Measurements from ENCODE around the gene RHOB. TPM values are rescaled to one million over a fixed set of nuclear protein-coding genes. Genes with fewer than 3 reads are reported as not detected.

Gene RHOB
- polyA plus RNA-seq, 1 donor from 2014 or later = 205 TPM

DNA sequence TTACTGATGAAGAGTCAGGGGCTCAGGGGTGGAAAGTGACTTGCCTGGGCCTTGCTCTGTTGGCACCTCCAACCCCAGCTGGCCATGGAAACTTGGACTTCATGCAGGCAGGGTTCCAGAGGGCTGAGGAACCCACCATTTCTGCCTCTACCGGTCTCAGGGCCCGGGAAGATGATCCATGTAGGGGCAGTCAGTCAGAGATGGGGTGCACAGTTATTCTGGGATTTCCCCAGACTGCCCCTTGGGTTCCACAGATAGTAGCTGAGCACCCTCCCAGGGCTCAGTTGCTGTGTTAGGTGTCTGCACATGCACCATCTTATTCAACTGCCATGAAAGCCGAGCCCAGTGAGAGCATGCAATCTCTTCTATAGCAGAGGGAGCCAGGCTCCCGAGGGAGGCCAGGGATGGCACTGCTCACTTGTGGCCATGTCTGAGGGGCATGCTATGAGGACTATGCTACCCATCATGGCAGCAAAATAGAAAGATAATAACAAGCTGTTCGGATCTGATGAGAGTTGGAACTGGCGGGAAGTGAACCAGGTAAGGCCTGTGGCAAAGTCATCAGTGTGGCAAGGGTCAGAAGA is 37.3 kb downstream of the RHOB start:
- TF ChIP-seq SMC3 (conservative IDR thresholded peaks at IDR 0.05; ENCODE audit: poor library complexity) = no peak
- TF ChIP-seq POLR2AphosphoS5 (IDR thresholded peaks at IDR 0.05) = no peak
- TF ChIP-seq, protein P1, sequence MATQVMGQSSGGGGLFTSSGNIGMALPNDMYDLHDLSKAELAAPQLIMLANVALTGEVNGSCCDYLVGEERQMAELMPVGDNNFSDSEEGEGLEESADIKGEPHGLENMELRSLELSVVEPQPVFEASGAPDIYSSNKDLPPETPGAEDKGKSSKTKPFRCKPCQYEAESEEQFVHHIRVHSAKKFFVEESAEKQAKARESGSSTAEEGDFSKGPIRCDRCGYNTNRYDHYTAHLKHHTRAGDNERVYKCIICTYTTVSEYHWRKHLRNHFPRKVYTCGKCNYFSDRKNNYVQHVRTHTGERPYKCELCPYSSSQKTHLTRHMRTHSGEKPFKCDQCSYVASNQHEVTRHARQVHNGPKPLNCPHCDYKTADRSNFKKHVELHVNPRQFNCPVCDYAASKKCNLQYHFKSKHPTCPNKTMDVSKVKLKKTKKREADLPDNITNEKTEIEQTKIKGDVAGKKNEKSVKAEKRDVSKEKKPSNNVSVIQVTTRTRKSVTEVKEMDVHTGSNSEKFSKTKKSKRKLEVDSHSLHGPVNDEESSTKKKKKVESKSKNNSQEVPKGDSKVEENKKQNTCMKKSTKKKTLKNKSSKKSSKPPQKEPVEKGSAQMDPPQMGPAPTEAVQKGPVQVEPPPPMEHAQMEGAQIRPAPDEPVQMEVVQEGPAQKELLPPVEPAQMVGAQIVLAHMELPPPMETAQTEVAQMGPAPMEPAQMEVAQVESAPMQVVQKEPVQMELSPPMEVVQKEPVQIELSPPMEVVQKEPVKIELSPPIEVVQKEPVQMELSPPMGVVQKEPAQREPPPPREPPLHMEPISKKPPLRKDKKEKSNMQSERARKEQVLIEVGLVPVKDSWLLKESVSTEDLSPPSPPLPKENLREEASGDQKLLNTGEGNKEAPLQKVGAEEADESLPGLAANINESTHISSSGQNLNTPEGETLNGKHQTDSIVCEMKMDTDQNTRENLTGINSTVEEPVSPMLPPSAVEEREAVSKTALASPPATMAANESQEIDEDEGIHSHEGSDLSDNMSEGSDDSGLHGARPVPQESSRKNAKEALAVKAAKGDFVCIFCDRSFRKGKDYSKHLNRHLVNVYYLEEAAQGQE (IDR thresholded peaks at IDR 0.05; ENCODE audit: borderline replicate concordance) = no peak
- TF ChIP-seq EZH2 (IDR thresholded peaks at IDR 0.05; ENCODE audit: borderline replicate concordance, insufficient read depth, low read length, poor library complexity, severe bottlenecking) = no peak
- no peak for TF ChIP-seq EP300 (conservative IDR thresholded peaks at IDR 0.05; ENCODE audit: poor library complexity, severe bottlenecking)
- no peak for TF ChIP-seq TAF1 (IDR thresholded peaks at IDR 0.05; ENCODE audit: low read depth)
- TF ChIP-seq RAD21 (conservative IDR thresholded peaks at IDR 0.05) = no peak
- TF ChIP-seq MXI1 (conservative IDR thresholded peaks at IDR 0.05; ENCODE audit: poor library complexity, severe bottlenecking) = no peak
- TF ChIP-seq, protein P2, sequence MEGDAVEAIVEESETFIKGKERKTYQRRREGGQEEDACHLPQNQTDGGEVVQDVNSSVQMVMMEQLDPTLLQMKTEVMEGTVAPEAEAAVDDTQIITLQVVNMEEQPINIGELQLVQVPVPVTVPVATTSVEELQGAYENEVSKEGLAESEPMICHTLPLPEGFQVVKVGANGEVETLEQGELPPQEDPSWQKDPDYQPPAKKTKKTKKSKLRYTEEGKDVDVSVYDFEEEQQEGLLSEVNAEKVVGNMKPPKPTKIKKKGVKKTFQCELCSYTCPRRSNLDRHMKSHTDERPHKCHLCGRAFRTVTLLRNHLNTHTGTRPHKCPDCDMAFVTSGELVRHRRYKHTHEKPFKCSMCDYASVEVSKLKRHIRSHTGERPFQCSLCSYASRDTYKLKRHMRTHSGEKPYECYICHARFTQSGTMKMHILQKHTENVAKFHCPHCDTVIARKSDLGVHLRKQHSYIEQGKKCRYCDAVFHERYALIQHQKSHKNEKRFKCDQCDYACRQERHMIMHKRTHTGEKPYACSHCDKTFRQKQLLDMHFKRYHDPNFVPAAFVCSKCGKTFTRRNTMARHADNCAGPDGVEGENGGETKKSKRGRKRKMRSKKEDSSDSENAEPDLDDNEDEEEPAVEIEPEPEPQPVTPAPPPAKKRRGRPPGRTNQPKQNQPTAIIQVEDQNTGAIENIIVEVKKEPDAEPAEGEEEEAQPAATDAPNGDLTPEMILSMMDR (IDR thresholded peaks at IDR 0.05; ENCODE audit: poor library complexity, severe bottlenecking) = no peak
- Histone ChIP-seq H4K20me1 (ENCODE audit: insufficient read depth) (no peaks in the 10 kb centered on the region), H3K9me3 (ENCODE audit: low read length) (no peaks in the 10 kb centered on the region), H3K9ac (ENCODE audit: low read length) (no peak overlapping the region), H3K27me3 (ENCODE audit: insufficient read depth, low read depth, low read length) (no peaks in the 10 kb centered on the region), H3K4me3 (ENCODE audit: low read length) (no peak overlapping the region), H3K36me3 (ENCODE audit: insufficient read depth, low read length) (no peaks in the 10 kb centered on the region), H3F3A (ENCODE audit: insufficient read depth, low read length, poor library complexity, severe bottlenecking) (no peaks in the 10 kb centered on the region), H2AFZ (ENCODE audit: low read depth, low read length) (no peak overlapping the region), H3K4me2 (ENCODE audit: low read length) (no peak overlapping the region), H3K79me2 (replicated peaks; ENCODE audit: insufficient read depth, low read length) (no peaks in the 10 kb centered on the region), H3K9me2 (ENCODE audit: insufficient read depth, low read length) (no peaks in the 10 kb centered on the region), H3K27ac (ENCODE audit: low read length) (no peak overlapping the region)

DNA sequence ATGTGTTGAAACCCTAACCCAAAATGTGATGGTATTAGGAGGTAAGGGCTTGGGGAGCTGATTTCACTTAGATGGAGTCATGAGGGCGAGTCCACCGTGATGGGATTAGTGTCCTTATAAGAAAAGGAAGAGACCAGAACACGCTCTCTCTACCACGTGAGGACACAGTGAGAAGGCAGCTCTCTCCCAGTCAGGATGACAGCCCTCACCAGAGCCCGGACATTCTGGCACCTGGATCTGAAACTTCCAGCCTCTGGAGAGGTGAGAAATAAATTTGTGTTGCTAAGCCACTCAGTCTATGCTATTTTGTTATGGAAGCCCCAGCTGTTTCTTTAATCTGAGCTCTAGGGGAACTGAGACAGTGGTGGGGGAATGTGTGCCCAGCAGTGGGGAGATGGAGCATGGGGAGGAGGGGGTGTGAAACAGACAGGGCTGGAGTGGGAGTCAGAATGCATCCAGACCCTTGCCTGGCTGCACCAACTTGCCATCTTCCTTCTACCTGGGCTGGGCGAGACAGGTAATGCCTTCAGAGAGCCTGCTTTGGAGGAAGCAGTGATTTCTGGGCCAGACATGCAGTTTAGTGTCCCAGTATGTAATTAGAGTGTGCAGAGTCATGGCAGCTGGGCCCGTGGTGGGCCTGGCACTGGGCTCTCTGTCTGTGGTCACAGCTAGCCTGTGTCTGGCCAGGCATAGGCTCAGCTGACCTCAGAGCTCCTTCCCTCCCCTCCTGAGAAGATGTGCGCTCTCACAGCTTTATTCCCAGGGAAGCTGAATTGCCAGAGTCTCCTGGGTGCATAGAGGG is 38.1 kb downstream of the RHOB start:
- no peak overlapping the region for H3K4me2 ChIP-seq (ENCODE audit: low read length)
- no peak overlapping the region for H3K27ac ChIP-seq (ENCODE audit: low read length)
- H2AFZ ChIP-seq (ENCODE audit: low read depth, low read length) = no peak overlapping the region
- no peak for TF ChIP-seq SMC3 (conservative IDR thresholded peaks at IDR 0.05; ENCODE audit: poor library complexity)
- H3K9me2 ChIP-seq (ENCODE audit: insufficient read depth, low read length) = no peaks in the 10 kb centered on the region
- no peaks in the 10 kb centered on the region for H3F3A ChIP-seq (ENCODE audit: insufficient read depth, low read length, poor library complexity, severe bottlenecking)
- no peaks in the 10 kb centered on the region for H3K36me3 ChIP-seq (ENCODE audit: insufficient read depth, low read length)
- H3K9me3 ChIP-seq (ENCODE audit: low read length) = no peaks in the 10 kb centered on the region
- H3K79me2 ChIP-seq (replicated peaks; ENCODE audit: insufficient read depth, low read length) = no peaks in the 10 kb centered on the region
- H3K27me3 ChIP-seq (ENCODE audit: insufficient read depth, low read depth, low read length) = no peaks in the 10 kb centered on the region
- no peaks in the 10 kb centered on the region for H4K20me1 ChIP-seq (ENCODE audit: insufficient read depth)
- no peak overlapping the region for H3K4me3 ChIP-seq (ENCODE audit: low read length)
- H3K9ac ChIP-seq (ENCODE audit: low read length) = no peak overlapping the region
